IPS-NIHi11 (cell line): ENCODE results near the gene CEP63.
"Not testable (repeated sequence)": the region's sequence is repeated elsewhere in the genome, so short reads cannot be mapped to it uniquely, and the experiment has no call there.

Experiments used
- DNase-seq: peaks from one replicate; pipeline ENCODE4 v3.0.0; 2012; ENCODE audit warnings: mixed read lengths, low spot score

Gene CEP63

DNA sequence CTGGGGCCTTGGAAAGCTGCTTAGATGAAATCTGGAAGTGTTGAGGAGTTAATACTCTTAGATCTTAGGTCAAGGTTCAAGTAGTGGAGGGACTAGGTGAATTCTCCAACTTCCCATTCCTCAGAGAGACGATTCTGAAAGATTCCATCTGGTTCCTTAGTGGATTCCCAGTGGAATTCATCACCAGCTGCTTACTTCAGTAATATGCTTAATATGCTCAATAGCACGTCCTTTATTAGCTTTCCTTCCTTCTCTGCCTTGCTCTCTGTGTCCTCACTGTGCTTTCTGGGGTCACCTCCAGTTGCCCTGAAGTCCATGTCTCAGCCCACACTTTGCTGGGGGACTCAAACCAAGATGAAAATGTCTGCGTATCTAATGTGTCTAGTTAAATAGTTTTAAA is 31.0 kb downstream of the CEP63 start:
- no peak for DNase-seq

DNA sequence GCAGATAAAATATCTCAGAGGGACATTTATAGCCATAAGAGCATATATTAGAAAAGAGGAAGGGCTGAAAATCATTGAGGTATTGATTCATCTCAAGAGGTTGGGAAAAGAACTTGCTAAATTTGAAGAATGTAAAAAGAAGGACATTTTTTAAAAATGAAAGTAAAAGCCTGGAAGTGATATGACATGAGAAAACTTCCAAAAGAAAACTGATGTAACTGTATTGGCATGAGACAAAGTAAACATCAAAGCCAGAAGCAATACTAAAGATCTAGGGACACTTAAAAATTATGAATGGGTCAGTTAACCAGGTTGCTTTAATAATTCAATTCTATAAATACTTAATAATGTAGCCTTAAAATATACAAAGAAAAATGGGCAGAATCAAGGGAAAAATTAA is 31.9 kb downstream of the CEP63 start:
- DNase-seq: no peak

DNA sequence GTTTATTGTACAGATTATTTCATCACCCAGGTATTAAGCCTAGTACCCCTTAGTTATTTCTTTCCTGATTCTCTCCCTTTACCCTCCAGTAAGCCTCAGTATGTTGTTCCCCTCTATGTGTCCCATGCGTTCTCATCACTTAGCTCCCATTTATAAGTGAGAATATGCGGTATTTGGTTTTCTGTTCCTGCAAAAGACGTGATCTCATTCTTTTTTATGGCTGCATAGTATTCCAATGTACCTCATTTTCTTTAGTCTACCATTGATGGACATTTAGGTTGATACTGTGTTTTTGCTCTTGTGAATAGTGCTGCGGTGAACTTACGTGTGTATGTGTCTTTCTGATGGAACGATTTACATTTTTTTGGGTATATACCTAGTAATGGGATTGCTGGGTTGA is 36.7 kb downstream of the CEP63 start:
- DNase-seq: no peak

DNA sequence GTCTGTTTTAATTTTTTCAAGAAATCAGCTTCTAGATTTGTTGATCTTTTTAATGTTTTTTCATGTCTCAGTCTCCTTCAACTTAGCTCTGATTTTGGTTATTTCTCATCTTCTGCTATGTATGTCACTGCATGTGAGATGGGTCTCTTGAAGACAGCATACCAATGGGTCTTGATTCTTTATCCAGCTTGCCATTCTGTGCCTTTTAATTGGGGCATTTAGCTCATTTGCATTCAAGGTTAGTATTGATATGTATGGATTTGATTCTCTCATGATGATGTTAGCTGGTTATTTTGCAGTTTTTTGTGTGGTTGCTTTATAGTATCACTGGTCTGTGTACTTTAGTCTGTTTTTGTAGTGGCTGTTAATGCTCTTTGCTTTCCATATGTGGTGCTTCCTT is 39.4 kb downstream of the CEP63 start:
- DNase-seq: no peak

DNA sequence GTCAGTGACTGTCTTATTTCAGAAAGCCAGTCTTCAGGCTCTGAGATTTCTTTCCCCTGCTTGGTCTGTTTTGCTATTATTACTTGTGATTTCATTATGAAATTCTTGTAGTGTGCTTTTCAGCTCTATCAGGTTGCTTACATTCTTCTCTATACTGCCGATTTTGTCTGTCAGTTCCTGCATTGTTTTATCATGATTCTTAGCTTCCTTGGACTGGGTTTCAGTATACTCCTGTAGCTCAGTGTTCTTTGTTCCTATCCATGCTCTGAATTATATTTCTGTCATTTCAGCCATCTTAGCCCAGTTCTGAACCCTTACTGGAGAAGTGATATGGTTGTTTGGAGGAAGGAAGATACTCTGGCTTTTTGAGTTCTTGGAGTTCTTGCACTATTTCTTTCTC is 40.5 kb downstream of the CEP63 start:
- no peak for DNase-seq

DNA sequence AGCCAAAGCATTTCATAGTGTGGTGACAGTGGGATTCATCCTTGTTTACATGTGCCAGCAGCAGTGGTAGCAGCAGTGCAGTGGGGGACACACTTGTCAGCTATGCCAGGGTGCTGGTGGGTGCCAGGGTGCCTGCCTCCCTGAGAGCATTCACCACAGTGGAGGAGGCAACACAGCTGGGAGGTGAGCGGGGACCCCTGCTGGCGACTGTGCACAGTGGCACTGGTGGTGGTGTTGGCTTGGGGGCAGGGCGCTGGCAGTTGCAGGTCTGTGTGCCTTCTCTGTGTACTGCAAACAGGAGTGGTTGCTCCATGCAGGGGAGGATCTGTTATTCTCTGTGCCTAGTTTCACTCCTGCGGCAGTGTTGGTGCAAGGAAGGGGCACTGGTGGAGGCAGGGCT is 41.2 kb downstream of the CEP63 start:
- peak; percentile 51 for DNase-seq

DNA sequence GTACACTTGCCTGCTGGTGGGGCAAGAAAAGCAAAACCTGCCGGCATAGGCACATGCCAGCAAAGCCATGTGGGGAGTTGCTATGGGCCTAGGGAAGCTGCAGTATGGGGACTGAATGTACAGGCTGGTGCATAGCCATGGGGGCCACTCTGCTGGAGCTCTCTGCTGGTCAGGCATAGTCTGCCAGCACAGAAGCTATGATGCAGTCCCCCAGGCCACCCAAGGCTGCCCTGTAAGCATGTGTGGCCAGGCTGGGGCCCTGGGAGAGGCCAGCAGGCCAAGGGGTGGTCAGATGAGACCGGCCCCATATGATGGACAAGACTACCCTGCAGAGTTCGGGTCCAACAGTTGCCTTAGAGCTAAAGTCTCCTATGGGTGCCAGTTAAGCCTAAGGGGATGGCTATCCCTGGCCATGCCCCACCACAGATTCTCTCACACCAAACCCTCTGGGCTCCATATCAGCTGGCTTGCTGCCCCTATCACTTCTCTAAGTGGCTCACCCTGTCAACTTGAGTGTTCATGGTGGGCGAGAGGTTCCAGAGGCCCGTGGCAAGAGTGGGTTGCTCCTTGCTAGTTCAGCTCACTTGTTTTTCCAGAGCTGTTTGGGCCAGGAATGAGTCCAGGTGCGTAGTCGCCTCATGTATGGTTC is 41.8 kb downstream of the CEP63 start:
- no peak for DNase-seq

DNA sequence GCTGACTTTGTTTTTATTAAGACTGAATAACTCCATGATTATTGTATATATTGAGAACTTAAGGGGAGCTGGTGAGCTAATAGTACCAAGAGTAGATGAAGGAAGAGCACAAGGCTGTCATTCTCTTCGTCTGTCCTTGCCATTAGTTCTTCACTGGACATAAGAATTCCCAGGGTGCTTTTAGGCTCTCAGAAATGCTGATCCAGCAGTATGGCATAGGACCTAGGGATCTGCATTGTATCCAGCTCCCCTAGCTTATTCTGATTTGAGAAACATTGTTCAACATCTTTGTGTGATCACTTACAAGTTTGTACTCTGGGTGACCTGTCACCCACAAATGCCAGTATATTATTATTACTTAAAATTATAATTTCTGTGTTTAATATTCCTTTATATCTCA is 47.6 kb downstream of the CEP63 start:
- no peak for DNase-seq

DNA sequence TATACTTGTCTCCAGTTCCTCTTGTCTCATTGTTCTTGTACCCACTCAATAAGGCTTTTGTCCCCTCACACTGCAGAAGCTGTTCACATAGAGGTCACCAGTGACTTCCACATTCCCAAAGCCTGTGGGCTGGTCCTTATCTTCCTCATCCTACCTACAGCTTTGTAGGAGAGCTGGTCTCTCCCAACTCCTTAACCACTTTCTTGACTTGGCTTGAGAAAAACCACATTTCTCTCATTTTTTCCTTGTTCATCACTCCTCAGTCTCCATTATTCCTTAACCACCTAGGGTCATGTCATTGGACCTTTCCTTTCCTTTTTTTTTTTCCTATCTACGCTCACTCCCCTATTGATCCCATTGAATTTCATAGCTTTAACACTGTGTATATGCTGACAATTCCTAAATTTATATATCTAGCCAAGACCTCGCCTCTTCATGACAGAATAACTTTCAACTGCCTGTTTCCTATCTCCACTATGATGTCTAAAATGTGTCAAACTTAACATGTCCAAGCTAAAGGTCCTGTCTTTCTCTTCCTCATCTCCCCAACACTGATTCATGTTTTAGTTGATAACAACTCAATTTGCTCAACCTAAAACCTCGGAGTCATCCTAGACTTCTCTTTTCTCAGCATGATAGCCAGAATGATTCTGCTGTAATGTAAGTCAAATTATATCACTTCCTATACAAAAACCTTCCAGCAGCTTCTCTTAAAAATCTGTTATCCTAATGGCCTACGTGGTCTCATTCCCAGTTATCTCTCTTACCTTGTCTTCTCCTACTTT is 49.5 kb downstream of the CEP63 start:
- DNase-seq: no peak

DNA sequence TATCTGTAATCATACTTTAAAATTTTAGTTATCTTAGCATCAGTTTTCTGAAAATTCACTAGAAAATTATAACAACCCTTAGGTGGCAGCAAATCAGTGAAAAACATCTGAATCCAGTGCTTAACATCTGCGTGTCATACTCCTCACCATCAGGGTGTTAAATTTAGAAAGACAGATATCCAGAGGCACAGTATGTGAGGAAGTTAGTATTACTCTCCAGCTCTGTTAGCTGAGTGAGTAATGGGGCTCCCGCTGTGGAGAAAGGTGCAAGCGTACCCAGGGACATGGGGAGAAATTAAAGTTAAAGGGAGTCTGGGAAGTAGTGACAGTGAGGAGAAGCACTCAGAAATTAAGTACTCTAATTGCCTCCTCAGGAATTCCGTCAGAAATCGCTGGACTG is 50.9 kb downstream of the CEP63 start:
- DNase-seq: no peak

DNA sequence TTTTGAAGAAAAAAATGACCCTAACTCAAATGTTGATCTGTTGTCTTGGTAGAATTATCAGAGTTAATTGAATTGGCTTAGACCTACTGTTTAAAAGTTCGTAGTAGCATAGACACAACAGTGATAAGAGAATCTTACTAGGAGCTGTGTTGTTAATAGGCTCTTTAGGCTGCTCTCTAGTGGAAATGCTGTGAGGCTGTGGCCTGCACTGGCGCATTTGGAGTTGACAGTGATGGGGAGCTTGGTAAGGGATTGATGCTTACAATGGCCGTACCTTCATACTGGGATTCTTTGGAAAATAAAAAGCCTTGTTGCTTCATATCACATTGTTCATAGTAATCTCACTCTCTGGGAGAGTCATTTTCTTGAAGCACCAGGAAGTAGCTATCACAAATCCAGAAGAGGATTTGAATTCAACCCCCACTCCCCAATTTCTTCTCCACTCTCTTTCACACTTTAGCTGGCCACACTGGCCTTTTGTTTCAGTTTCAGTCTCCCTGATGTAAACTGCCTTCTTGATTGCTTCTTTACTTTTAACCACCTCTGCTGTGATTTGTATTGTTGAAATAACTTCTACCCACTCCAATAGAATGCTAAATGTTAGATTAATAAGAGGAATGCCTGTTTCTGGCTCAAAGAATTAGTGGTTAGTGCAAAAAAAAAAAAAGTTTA is 56.6 kb downstream of the CEP63 start:
- DNase-seq: no peak

DNA sequence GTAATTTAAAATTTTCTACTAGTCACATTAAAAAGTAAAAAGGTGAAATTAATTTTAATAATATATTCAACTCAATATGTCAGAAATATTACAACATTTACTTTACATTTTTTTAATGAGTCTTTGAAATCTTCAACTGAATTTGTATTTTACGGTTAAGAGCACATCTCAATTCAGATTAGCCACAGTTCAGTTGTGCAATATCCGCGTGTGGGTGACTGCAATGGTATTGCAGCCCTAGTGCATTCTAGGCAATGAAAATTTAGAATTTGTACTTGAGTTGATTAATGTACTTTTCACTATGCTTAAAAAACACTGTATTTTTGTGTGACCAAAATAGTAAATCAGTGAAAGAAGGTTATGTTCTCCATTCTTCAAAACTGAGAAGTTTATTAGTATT is 57.3 kb downstream of the CEP63 start:
- DNase-seq: no peak

DNA sequence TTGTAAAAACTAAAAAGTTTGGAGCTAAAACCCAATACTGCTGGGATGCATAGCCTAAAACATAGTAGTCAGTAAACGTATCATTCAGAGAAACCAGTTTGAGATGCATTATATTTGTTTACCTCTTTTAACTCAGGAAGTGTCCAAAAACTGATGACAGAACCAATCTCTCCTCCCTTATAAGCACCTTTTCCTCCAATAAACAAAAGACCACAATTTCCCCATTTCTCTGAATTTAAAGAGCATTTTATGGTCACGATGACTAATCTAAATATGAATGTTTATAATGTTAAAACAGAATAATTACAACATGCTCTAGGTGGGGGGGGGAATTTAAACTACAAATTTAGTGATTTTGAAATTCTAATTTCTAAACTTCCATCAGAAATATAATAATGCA is 58.5 kb downstream of the CEP63 start:
- DNase-seq: no peak

DNA sequence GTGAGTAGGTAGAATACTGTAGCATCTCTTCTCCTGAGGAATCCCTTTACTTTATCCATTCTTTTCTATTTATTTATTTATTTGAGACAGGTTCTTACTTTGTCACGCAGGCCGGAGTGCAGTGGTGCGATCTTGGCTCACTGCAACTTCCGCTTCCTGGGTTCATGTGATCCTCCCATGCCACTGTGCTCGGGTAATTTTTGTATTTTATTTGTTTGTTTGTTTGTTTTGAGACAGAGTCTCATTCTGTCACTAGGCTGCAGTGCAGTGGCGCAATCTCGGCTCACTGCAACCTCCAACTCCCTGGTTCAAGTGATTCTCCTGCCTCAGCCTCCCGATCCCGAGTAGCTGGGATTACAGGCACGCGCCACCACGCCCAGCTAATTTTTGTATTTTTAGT is 58.9 kb downstream of the CEP63 start:
- not testable (repeated sequence) for DNase-seq

DNA sequence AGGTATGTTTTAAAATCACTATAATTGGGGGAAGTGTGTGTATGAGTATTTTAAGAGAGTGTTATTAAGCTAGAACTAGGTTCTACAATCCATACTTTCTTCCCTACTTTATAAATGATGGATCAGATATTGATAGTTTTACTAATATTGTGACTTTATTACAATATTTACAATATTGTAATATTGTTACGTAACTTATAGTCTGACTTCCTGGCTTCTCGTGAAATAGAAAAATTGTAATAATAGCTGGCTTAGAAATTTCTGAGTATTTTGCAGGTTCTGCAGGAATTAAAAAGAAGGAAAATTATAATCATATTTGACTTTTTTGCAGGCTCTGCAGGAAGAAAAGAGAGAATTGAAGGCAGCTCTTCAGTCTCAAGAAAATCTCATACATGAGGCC is 60.0 kb downstream of the CEP63 start:
- DNase-seq: no peak

DNA sequence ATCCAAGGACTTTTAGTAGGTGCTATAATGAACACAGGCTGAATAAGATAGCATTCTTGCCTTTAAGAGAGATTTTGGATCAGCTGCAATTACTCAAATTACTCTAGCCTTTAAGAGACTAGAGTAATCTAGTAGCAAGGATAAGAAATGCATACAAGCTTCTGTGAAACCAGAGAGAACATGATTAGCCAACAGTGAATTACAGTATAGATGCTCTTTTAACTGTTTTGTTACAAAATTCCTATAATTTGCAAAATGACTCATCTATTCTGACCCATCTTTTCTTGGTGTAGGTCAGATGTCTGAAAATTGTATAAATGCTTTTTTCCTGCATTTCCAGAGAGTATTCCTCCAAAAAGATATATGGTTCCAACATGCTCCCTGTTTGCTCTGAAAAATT is 66.9 kb downstream of the CEP63 start:
- DNase-seq: no peak

DNA sequence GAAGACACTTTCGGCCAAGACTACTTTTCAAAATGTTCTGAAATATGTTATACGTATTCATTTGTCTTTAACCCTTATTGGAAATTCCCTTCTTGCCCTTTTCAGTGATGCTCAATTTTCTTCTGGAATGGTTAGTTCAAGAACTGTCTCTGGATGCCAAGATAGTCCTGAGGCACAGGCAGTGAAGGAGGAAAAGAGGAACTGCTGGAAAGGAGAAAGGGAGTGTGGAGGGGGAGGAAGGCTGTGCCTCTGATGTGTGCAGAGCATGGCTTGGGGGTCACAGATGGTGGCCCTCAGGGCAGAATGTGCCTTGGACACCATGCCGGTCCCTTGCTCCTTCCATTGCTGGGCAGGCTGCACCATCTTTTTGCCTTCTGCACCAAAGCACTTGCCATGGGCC is 73.7 kb downstream of the CEP63 start:
- DNase-seq: no peak

DNA sequence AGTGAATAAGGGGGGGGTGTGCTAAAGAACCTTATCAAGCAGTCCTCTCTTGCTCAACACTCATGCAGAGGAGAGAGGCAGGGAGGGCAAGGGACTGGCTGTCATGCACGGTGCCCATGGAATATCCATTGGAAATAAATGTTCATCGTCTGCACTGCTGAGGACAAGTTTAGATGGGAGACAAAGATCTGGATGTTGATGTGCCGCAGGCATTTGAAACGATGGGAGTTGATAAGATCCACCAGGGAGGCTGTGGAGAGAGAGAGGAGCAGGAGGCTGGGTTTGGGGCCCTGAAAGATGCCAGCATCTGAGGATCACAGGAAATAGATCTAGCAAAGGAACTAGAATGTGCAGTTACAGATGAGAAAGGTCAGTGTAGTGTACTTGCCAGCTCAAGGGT is 76.2 kb downstream of the CEP63 start:
- no peak for DNase-seq

DNA sequence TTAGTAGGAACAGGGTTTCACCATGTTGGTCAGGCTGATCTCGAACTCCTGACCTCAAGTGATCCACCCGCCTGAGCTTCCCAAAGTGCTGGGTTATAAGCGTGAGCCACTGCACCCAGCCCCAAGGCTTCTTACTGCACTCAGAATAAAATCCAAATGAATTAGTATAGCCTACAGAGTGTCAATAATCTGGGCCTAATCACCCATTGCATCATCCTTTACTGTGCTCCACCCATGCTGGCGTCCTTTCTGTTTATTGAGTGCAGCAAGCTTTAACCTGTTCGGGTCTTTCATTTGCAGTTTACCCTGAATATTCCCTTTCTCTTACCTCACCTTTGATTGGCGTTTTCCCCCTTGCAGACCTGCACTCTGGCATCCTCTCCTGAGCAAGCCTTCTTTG is 77.7 kb downstream of the CEP63 start:
- DNase-seq: no peak

DNA sequence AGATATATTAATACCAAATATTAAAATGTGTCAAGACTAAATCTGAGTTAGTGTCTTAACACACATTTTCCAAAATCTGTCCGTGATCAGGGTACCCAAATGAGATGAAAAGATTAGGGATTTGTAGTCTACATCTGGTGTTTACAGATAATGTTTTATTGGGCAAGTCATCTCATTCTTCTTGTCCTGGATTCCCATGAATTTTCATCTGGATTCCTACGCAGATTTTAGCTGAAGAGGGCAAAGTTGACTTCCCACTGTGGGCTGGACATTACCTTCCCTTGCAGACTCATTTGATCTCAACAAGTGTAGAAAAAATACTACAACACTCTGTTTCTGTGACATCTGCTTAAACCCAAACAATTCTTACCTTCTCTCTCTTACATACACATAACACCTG is 79.1 kb downstream of the CEP63 start:
- no peak for DNase-seq

DNA sequence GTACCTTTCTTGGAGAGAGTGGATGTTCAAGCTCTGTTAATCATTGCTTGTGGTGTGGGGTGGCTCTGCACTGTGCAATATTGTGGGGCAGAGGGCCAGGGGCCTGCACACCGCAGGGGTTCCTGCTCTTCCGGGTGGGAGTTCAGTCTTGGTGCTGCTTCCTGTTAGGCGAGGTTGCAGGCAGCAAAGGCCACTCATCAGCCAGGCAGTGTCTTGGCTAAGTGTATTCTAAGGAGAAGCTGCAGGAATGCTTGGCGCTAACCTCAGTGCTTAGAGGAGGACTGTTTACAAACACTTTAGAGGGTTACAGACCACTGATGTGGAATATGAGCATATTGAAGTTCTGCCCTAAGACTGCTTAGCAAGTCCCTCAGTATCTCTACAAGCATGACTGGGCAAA is 81.7 kb downstream of the CEP63 start:
- no peak for DNase-seq

DNA sequence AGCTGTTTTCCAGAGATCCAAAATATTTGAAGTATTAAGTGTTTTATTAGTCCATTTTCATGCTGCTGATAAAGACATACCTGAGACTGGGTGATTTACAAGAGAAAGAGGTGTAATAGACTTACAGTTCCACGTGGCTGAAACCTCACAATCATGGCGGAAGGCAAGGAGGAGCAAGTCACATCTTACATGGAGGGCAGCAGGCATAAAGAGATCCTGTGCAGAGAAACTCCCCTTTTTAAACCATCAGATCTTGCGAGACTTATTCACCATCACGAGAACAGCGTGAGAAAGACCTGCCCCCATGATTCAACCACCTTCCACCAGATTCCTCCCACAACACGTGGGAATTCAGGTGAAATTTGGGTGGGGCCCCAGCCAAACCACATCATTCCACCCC is 82.9 kb downstream of the CEP63 start:
- no peak for DNase-seq

DNA sequence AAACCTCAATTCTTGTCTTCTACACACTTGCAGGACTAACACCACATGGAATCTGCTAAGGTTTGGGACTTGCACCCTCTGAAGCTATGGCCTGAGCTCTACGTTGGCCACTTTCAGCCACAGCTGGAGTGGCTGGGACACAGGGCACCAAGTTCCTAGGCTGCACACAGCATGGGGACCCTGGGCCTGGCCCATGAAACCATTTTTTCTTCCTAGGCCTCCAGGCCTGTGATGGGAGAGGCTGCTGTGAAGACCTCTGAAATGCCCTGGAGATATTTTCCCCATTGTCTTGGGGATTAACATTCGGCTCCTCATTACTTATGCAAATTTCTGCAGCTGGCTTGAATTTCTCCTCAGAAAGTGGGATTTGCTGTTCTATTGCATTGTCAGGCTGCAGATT is 84.0 kb downstream of the CEP63 start:
- not testable (repeated sequence) for DNase-seq

DNA sequence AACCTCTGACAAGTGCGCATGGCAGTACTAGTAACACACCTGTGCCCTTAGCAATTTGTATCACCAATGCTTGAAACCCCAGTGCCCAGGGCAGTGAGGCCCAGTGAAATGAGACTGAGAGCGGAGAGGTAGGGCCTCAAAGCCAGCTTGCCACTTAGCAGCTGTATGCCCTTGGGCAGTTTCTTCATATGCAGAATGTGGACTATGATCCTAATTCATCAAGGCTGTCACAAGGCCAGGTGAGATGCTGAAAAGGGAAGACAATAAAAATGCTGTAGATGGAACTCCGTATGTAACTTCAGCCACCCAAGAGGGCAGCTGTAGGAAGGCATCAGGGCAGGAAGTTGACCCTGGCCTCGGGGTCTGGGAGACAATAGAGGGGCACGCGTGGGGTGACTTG is 90.6 kb downstream of the CEP63 start:
- no peak for DNase-seq
